Calu3 (cell line): Measurements from ENCODE around the gene ANKRD61. TPM values are rescaled to one million over a fixed set of nuclear protein-coding genes. Genes with fewer than 3 reads are reported as not detected.
A peak's percentile ranks its signal among the peaks of the same experiment; 100 is the strongest.

Experiments used
- BruUV-seq: library from RNA; stranded (reverse); fragments of 400-500 nt; replicated peaks from 2 replicates; lab custom pipeline; 2021; lab: Mats Ljungman, UMichigan
- CTCF ChIA-PET: fragments of 300-600 bp; sonication (Branson Sonifier 250); formaldehyde crosslinking; loops from one replicate; lab custom pipeline; 2022; ENCODE audit warnings: antibody characterized with exemption; lab: Charles Lee
- DNase-seq: peaks from one replicate; pipeline ENCODE4 v3.0.0; 2022
- H3K27ac Mint-ChIP-seq: one replicate; pipeline ENCODE4 v1.8.0; 2022; ENCODE audit warnings: mixed read lengths; ENCODE audit not compliant: unreplicated experiment
- H3K27me3 Mint-ChIP-seq: one replicate; pipeline ENCODE4 v1.8.0; 2022; ENCODE audit warnings: mixed read lengths; ENCODE audit not compliant: unreplicated experiment
- H3K36me3 Mint-ChIP-seq: one replicate; pipeline ENCODE4 v1.8.0; 2022; ENCODE audit warnings: mild to moderate bottlenecking, moderate library complexity, mixed read lengths; ENCODE audit not compliant: insufficient read depth, unreplicated experiment
- H3K4me1 Mint-ChIP-seq: one replicate; pipeline ENCODE4 v1.8.0; 2022; ENCODE audit warnings: mild to moderate bottlenecking, low read depth, mixed read lengths; ENCODE audit not compliant: unreplicated experiment
- H3K4me3 Mint-ChIP-seq: one replicate; pipeline ENCODE4 v1.8.0; 2022; ENCODE audit warnings: mild to moderate bottlenecking, low read depth, moderate library complexity, mixed read lengths; ENCODE audit not compliant: unreplicated experiment
- H3K9me3 Mint-ChIP-seq: one replicate; pipeline ENCODE4 v1.8.0; 2022; ENCODE audit warnings: low read depth, mixed read lengths; ENCODE audit not compliant: unreplicated experiment
- CTCF ChIP-seq: fragments of 200-600 bp; IDR thresholded peaks from one replicate; pipeline ENCODE4 v1.8.0; 2022; ENCODE audit warnings: antibody characterized with exemption; ENCODE audit not compliant: unreplicated experiment
- intact Hi-C: fragments of 100-400 bp; cut with micrococcal nuclease; formaldehyde crosslinking; loops from one replicate; pipeline ENCODE4 v1.10.0; 2022; ENCODE audit not compliant: unreplicated experiment
- total RNA-seq: library from RNA; stranded (reverse); gene quantifications from 2 replicates; pipeline ENCODE4 v1.2.3, GENCODE V29; 2022

Gene ANKRD61
- total RNA-seq, 1 experiment from 2014 or later = 0.47 TPM

DNA sequence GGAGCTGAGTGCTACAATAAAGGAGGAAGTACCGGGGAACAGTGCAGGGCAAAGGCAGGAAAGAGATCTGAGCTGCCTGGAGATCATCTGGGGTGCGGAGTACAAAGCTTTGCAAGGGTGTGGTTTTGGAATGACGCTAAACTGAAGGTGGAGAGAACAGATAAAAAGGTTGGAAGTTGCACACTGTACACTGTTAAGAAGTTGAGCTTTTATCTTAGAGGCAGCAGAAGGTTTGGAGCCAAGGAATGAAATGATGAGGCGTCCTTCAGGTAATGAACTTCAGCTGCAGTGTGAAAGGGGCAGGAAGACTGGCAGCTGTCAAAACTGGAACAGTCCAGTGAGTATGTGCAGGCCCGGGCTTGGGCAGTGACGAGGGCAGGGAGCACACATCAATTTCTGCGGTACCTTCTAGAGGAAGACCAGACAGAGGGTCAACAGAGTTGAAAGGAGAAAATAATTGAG lies 7.2 kb upstream of the ANKRD61 start:
- peak overlapping the region; percentile 3 for H3K27ac Mint-ChIP-seq
- H3K36me3 Mint-ChIP-seq = peaks cover 94% of the 10 kb centered on the region
- H3K4me1 Mint-ChIP-seq = peaks cover 6% of the 10 kb centered on the region
- no peak for TF ChIP-seq CTCF
- no peak for DNase-seq
- CTCF ChIA-PET = interaction anchor here (0.7 kb wide), 1 partner anchor 10 kb away, joined by 3 read pairs; no protein-coding TSS in a partner anchor
- intact Hi-C loops = no loop called here
- no peaks in the 10 kb centered on the region for H3K9me3 Mint-ChIP-seq
- no peaks in the 10 kb centered on the region for H3K27me3 Mint-ChIP-seq
- H3K4me3 Mint-ChIP-seq = no peak overlapping the region
- BruUV-seq = TSS peak; percentile 89

- no peak for TF ChIP-seq CTCF
- intact Hi-C loops = no loop called here
- Mint-ChIP-seq H3K36me3 (peaks cover 89% of the 10 kb centered on the region), H3K9me3 (no peaks in the 10 kb centered on the region), H3K4me1 (peaks cover 6% of the 10 kb centered on the region), H3K4me3 (no peak overlapping the region), H3K27ac (no peak overlapping the region), H3K27me3 (no peaks in the 10 kb centered on the region)
- DNase-seq = peak; percentile 72
- CTCF ChIA-PET = interaction anchor here (0.5 kb wide), 1 partner anchor 336 kb away, joined by 4 read pairs; no protein-coding TSS in a partner anchor
- no TSS peak for BruUV-seq
Measured at GRCh38 chr7:6026011-6026819, 5.0 kb upstream of the ANKRD61 start.

- H3K4me3 Mint-ChIP-seq = no peak overlapping the region
- no peak for TF ChIP-seq CTCF
- DNase-seq = no peak
- H3K27me3 Mint-ChIP-seq = no peaks in the 10 kb centered on the region
- H3K4me1 Mint-ChIP-seq = peaks cover 6% of the 10 kb centered on the region
- H3K36me3 Mint-ChIP-seq = peaks cover 89% of the 10 kb centered on the region
- intact Hi-C loops = no loop called here
- no peak overlapping the region for H3K27ac Mint-ChIP-seq
- no TSS peak for BruUV-seq
- CTCF ChIA-PET = no interaction called here
- H3K9me3 Mint-ChIP-seq = no peaks in the 10 kb centered on the region
Measured at GRCh38 chr7:6026820-6027311, 4.3 kb upstream of the ANKRD61 start.

- no peaks in the 10 kb centered on the region for H3K9me3 Mint-ChIP-seq
- no TSS peak for BruUV-seq
- H3K4me3 Mint-ChIP-seq = no peak overlapping the region
- intact Hi-C loops = no loop called here
- CTCF ChIA-PET = interaction anchor here (0.6 kb wide), 2 partner anchors 28 to 1583 kb away, joined by 3 to 6 read pairs; no protein-coding TSS in a partner anchor
- peaks cover 87% of the 10 kb centered on the region for H3K36me3 Mint-ChIP-seq
- no peaks in the 10 kb centered on the region for H3K27me3 Mint-ChIP-seq
- H3K27ac Mint-ChIP-seq = no peak overlapping the region
- TF ChIP-seq CTCF = no peak
- DNase-seq = no peak
- peaks cover 6% of the 10 kb centered on the region for H3K4me1 Mint-ChIP-seq
Measured at GRCh38 chr7:6027806-6028365, 3.3 kb upstream of the ANKRD61 start.
